Mammary epithelial cell (primary cell): ENCODE measurements around the gene MARCHF10.

Experiments
- CTCF ChIP-seq, 2 donors: IDR thresholded peaks in 1 of 2; conservative IDR thresholded peaks in 1 of 2; 2 replicates each; pipeline ENCODE4 v1.5.1; 2011 to 2012; ENCODE audit warnings: inconsistent platforms in 2 of 2, low read length in 2 of 2, mild to moderate bottlenecking in 2 of 2, control low read depth in 1 of 2, low read depth in 1 of 2; ENCODE audit not compliant: insufficient read depth in 1 of 2; ENCODE audit errors: extremely low read depth in 1 of 2
- EZH2 ChIP-seq: IDR thresholded peaks from 2 replicates; pipeline ENCODE4 v1.6.1; 2012; ENCODE audit warnings: low read length, inconsistent platforms, borderline replicate concordance

GRCh38 chr17:62716834-62717588, 91.1 kb downstream of the MARCHF10 start:
- TF ChIP-seq CTCF (conservative IDR thresholded peaks at IDR 0.05 in 1 of 2, IDR thresholded peaks at IDR 0.05 in 1 of 2; ENCODE audit: extremely low read depth in 1 of 2, insufficient read depth in 1 of 2, low read depth in 1 of 2, low read length in 2 of 2) (no peak), EZH2 (no peak)
